ENCODE data around the gene ARL6IP6. TPM values are rescaled to one million over a fixed set of nuclear protein-coding genes. Genes with fewer than 3 reads are reported as not detected.

ARL6IP6 gene
- total and polyA plus RNA-seq, 2 of the 13 experiments (the other 11 are each of a cell fraction or from before 2014, with no cell fraction given) = 45.0 to 65.9 TPM

GRCh38 chr2:152761214-152761613, 42.8 kb downstream of the ARL6IP6 start:
- TF ChIP-seq ZNF264 (CRISPR knock-in tag; IDR thresholded peaks at IDR 0.05) (no peak), ATF7-NPFF (CRISPR knock-in tag; IDR thresholded peaks at IDR 0.05; ENCODE audit: low read depth) (no peak), REXO4 (CRISPR knock-in tag; IDR thresholded peaks at IDR 0.05; ENCODE audit: borderline replicate concordance) (no peak), ZNF460 (CRISPR knock-in tag; IDR thresholded peaks at IDR 0.05; ENCODE audit: borderline replicate concordance) (no peak), IRX3 (CRISPR knock-in tag; IDR thresholded peaks at IDR 0.05; ENCODE audit: borderline replicate concordance, low read depth) (no peak), REST (IDR thresholded peaks at IDR 0.05; ENCODE audit: borderline replicate concordance in 1 of 2, low read depth in 1 of 2, low read length in 2 of 2) (no peak), SNRNP70 (IDR thresholded peaks at IDR 0.05; ENCODE audit: low read depth, low read length) (no peak), THAP7 (CRISPR knock-in tag; IDR thresholded peaks at IDR 0.05) (no peak), HNRNPK (IDR thresholded peaks at IDR 0.05; ENCODE audit: low read depth, low read length, poor library complexity, severe bottlenecking) (no peak), ATF3 (CRISPR knock-in tag; IDR thresholded peaks at IDR 0.05) (no peak), GABPB1 (CRISPR knock-in tag; IDR thresholded peaks at IDR 0.05) (no peak), PBX3 (CRISPR knock-in tag; IDR thresholded peaks at IDR 0.05; ENCODE audit: borderline replicate concordance) (no peak), ZNF619 (CRISPR knock-in tag; IDR thresholded peaks at IDR 0.05) (no peak), ZNF143 (CRISPR knock-in tag; IDR thresholded peaks at IDR 0.05) (no peak), BORCS8-MEF2B (CRISPR knock-in tag; IDR thresholded peaks at IDR 0.05) (no peak), SP1 (IDR thresholded peaks at IDR 0.05) (no peak), SP1 (CRISPR knock-in tag; IDR thresholded peaks at IDR 0.05) (no peak), MXD4 (CRISPR knock-in tag; IDR thresholded peaks at IDR 0.05) (no peak), MED1 (CRISPR knock-in tag; IDR thresholded peaks at IDR 0.05) (no peak), DNMT1 (CRISPR knock-in tag; IDR thresholded peaks at IDR 0.05) (no peak)
- Histone ChIP-seq H3K27ac (ENCODE audit: extremely low read length, insufficient read depth, low read length) (no peak overlapping the region), H3K4me1 (ENCODE audit: insufficient read depth, low read length) (no peaks in the 10 kb centered on the region), H3K79me2 (ENCODE audit: insufficient read depth, low read length) (no peaks in the 10 kb centered on the region), H3K27me3 (ENCODE audit: control insufficient read depth in 1 of 2, insufficient read depth in 2 of 2, low read length in 2 of 2) (no peaks in the 10 kb centered on the region), H4K20me1 (ENCODE audit: insufficient read depth, low read length) (no peaks in the 10 kb centered on the region), H3K4me3 (replicated peaks in 1 of 3; ENCODE audit: insufficient read depth in 1 of 3, low read depth in 2 of 3, low read length in 3 of 3) (no peak overlapping the region), H3K9ac (ENCODE audit: insufficient read depth, low read depth, low read length) (no peak overlapping the region), H3K4me2 (ENCODE audit: low read depth, low read length) (no peak overlapping the region), H3K9me3 (ENCODE audit: low read length) (no peaks in the 10 kb centered on the region), H3K36me3 (replicated peaks in 1 of 2; ENCODE audit: control insufficient read depth in 1 of 2, insufficient read depth in 2 of 2, low read length in 2 of 2) (peaks cover 10 to 24% of the 10 kb centered on the region in 2 experiments; a peak in 4 of 5 replicates), H2AFZ (ENCODE audit: low read length) (no peak overlapping the region)
- POLR2A ChIA-PET = no interaction called here
- CTCF ChIA-PET (ENCODE audit: low intra/inter-chr PET ratio, low total read pairs) = no interaction called here
- ATAC-seq = no peak
- no TSS peak for BruUV-seq (replicated peaks)
- DNase-seq (ENCODE audit: low spot score) = no peak
- WGBS (ENCODE audit: low lambda C conversion rate) = 97% methylated on average over 4 of the region's 4 CpGs
- intact Hi-C loops (cut with micrococcal nuclease; ENCODE audit: unreplicated experiment) (no loop called here), in situ Hi-C loops (cut with HindIII; ENCODE audit: extremely low pct_ligation_motif_present, low pct_unique_long_range_greater_than_20kb) (no loop called here)
- FAIRE-seq = no peak
